Panc1 (cell line): Measurements from ENCODE around the gene BACH2. TPM values are rescaled to one million over a fixed set of nuclear protein-coding genes. Genes with fewer than 3 reads are reported as not detected.

Experiments
- ATAC-seq: fragments of 200-7000 bp; cut with Tn5 transposase; 2 replicates; pipeline ENCODE4 v1.9.1; 2020; ENCODE audit warnings: mild to moderate bottlenecking, moderate library complexity
- BruUV-seq: library from RNA; stranded (reverse); fragments of 400-500 nt; replicated peaks from 2 replicates; lab custom pipeline; 2021; lab: Mats Ljungman, UMichigan
- CTCF ChIA-PET: fragments of 300-600 bp; sonication (Branson Sonifier 250); formaldehyde crosslinking; loops from one replicate; lab custom pipeline; 2022; ENCODE audit warnings: antibody characterized with exemption; lab: Charles Lee
- POLR2A ChIA-PET: fragments of 300-600 bp; sonication (Branson Sonifier 250); formaldehyde crosslinking; loops from one replicate; lab custom pipeline; 2022; ENCODE audit warnings: antibody characterized with exemption; lab: Charles Lee
- DNase-seq: peaks from one replicate; pipeline ENCODE4 v3.0.0-alpha.2; 2010; ENCODE audit warnings: low read depth, low spot score
- H3K27ac ChIP-seq: 2 replicates; pipeline ENCODE4 v1.5.1; 2011; ENCODE audit warnings: mild to moderate bottlenecking, low read length, inconsistent platforms
- H3K27me3 ChIP-seq: fragments of 200-500 bp; sonication (Bioruptor generic); 2 replicates; pipeline ENCODE4 v1.6.0; 2014; ENCODE audit warnings: low read length, inconsistent platforms; ENCODE audit not compliant: control insufficient read depth, insufficient read depth
- H3K36me3 ChIP-seq: fragments of 200-500 bp; sonication (Bioruptor generic); 2 replicates; pipeline ENCODE4 v1.5.1; 2014; ENCODE audit warnings: inconsistent platforms, mild to moderate bottlenecking, low read length, moderate library complexity; ENCODE audit not compliant: control insufficient read depth, insufficient read depth
- H3K4me1 ChIP-seq: 2 replicates; pipeline ENCODE4 v1.5.1; 2011; ENCODE audit warnings: inconsistent platforms, mild to moderate bottlenecking, low read length, moderate library complexity; ENCODE audit not compliant: control insufficient read depth, insufficient read depth
- H3K4me3 ChIP-seq, 2 experiments: 2 replicates each; pipeline ENCODE4 v1.5.1; 2011 to 2012; ENCODE audit warnings: low read depth in 2 of 2, low read length in 2 of 2, mild to moderate bottlenecking in 2 of 2, inconsistent platforms in 1 of 2, moderate library complexity in 1 of 2
- H3K9me3 ChIP-seq: fragments of 200-500 bp; sonication (Bioruptor generic); 2 replicates; pipeline ENCODE4 v1.5.1; 2014; ENCODE audit warnings: low read depth, mild to moderate bottlenecking, inconsistent platforms, low read length, moderate library complexity; ENCODE audit not compliant: control insufficient read depth, insufficient read depth
- CTCF ChIP-seq: fragments of 450-650 bp; IDR thresholded peaks from 2 replicates; pipeline ENCODE4 v1.5.1; 2017; ENCODE audit warnings: mild to moderate bottlenecking
- POLR2AphosphoS5 ChIP-seq: IDR thresholded peaks from 2 replicates; pipeline ENCODE4 v1.6.1; 2012; ENCODE audit warnings: mild to moderate bottlenecking, low read depth, low read length, moderate library complexity
- REST ChIP-seq, 2 experiments: IDR thresholded peaks; 2 replicates each; pipeline ENCODE4 v1.6.1; 2011 to 2012; ENCODE audit warnings: low read depth in 2 of 2, control low read depth in 1 of 2, low read length in 1 of 2, mild to moderate bottlenecking in 1 of 2, moderate library complexity in 1 of 2; ENCODE audit not compliant: insufficient read depth in 1 of 2
- SIN3A ChIP-seq: IDR thresholded peaks from 2 replicates; pipeline ENCODE4 v1.6.1; 2012; ENCODE audit warnings: low read depth, mild to moderate bottlenecking, low read length, moderate library complexity, borderline replicate concordance; ENCODE audit not compliant: insufficient read depth
- TCF7L2 ChIP-seq: IDR thresholded peaks from 2 replicates; pipeline ENCODE4 v1.6.1; 2011; ENCODE audit warnings: mild to moderate bottlenecking, low read depth, low read length, inconsistent platforms
- in situ Hi-C: cut with HindIII; loops from 2 replicates; pipeline ENCODE4 v1.10.0; 2016; ENCODE audit warnings: low sequenced_read_pairs, low pct_unique_long_range_greater_than_20kb
- intact Hi-C: fragments of 100-400 bp; cut with micrococcal nuclease; formaldehyde crosslinking; loops from one replicate; pipeline ENCODE4 v1.10.0; 2022; ENCODE audit not compliant: unreplicated experiment
- total RNA-seq: library from RNA; stranded (reverse); gene quantifications from one replicate; pipeline ENCODE4 v1.2.1, GENCODE V29; 2021; ENCODE audit not compliant: unreplicated experiment

The BACH2 gene
- total RNA-seq, 1 experiment from 2014 or later: 1.6 TPM

GRCh38 chr6:89961481-89961880 lies 335.2 kb downstream of the BACH2 start:
- Histone ChIP-seq H3K4me1 (no peaks in the 10 kb centered on the region), H3K36me3 (no peaks in the 10 kb centered on the region), H3K9me3 (peaks cover 2% of the 10 kb centered on the region; the same call in 1 of the 2 replicates), H3K27me3 (no peaks in the 10 kb centered on the region), H3K27ac (no peak overlapping the region), H3K4me3 (no peak overlapping the region)
- CTCF ChIA-PET: no interaction called here
- intact Hi-C loops: no loop called here
- POLR2A ChIA-PET: no interaction called here
- TF ChIP-seq TCF7L2 (no peak), SIN3A (no peak), CTCF (no peak), REST (IDR thresholded peaks at IDR 0.05; ENCODE audit: insufficient read depth in 1 of 2, low read depth in 2 of 2, low read length in 1 of 2) (no peak), POLR2AphosphoS5 (no peak)
- BruUV-seq: no TSS peak
- DNase-seq (no peak), ATAC-seq (no peak)
- in situ Hi-C loops: no loop called here

GRCh38 chr6:89959883-89960282 lies 336.8 kb downstream of the BACH2 start:
- Histone ChIP-seq H3K9me3 (peaks cover 2% of the 10 kb centered on the region; the same call in 1 of the 2 replicates), H3K4me3 (no peak overlapping the region), H3K36me3 (no peaks in the 10 kb centered on the region), H3K4me1 (no peaks in the 10 kb centered on the region), H3K27ac (no peak overlapping the region), H3K27me3 (no peaks in the 10 kb centered on the region)
- no peak for TF ChIP-seq CTCF
- no peak for TF ChIP-seq SIN3A
- TF ChIP-seq TCF7L2: no peak
- no peak for TF ChIP-seq REST (IDR thresholded peaks at IDR 0.05; ENCODE audit: insufficient read depth in 1 of 2, low read depth in 2 of 2, low read length in 1 of 2)
- no peak for TF ChIP-seq POLR2AphosphoS5
- in situ Hi-C loops: no loop called here
- BruUV-seq: no TSS peak
- CTCF ChIA-PET: no interaction called here
- ATAC-seq (no peak), DNase-seq (no peak)
- intact Hi-C loops: no loop called here
- POLR2A ChIA-PET: no interaction called here
